A172 (cell line): ENCODE data around the gene AGRN. TPM values are rescaled to one million over a fixed set of nuclear protein-coding genes. Genes with fewer than 3 reads are reported as not detected.
"Not testable (repeated sequence)": the region's sequence is repeated elsewhere in the genome, so short reads cannot be mapped to it uniquely, and the experiment has no call there.

ENCODE experiments used
- DNase-seq: peaks from one replicate; pipeline ENCODE4 v3.0.0-alpha.2; 2015; ENCODE audit warnings: low spot score
- total RNA-seq: library from RNA; depleted of rRNA; stranded (reverse); fragments of >200 nt; shearing (Covaris generic); gene quantifications from 2 replicates; pipeline ENCODE4 v1.2.3, GENCODE V29; 2014

Gene AGRN
- total RNA-seq, 1 experiment from 2014 or later, result 115 TPM

GRCh38 chr1:1065265-1065939 is 45.5 kb downstream of the AGRN start:
- no peak for DNase-seq

DNA sequence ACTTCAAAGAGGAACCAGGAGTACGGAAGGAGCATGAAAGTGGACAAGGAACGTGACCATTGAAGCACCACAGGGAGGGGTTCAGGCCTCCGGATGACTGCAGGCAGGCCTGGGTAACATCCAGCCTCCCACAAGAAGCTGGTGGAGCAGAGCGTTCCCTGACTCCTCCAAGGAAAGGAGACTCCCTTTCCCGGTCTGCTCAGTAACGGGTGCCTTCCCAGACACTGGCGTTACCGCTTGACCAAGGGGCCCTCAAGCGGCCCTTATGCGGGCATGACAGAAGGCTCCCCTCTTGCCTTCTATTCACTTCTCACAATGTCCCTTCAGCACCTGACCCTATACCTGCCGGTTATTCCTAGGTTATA is 46.0 kb downstream of the AGRN start:
- DNase-seq, result not testable (repeated sequence)

DNA sequence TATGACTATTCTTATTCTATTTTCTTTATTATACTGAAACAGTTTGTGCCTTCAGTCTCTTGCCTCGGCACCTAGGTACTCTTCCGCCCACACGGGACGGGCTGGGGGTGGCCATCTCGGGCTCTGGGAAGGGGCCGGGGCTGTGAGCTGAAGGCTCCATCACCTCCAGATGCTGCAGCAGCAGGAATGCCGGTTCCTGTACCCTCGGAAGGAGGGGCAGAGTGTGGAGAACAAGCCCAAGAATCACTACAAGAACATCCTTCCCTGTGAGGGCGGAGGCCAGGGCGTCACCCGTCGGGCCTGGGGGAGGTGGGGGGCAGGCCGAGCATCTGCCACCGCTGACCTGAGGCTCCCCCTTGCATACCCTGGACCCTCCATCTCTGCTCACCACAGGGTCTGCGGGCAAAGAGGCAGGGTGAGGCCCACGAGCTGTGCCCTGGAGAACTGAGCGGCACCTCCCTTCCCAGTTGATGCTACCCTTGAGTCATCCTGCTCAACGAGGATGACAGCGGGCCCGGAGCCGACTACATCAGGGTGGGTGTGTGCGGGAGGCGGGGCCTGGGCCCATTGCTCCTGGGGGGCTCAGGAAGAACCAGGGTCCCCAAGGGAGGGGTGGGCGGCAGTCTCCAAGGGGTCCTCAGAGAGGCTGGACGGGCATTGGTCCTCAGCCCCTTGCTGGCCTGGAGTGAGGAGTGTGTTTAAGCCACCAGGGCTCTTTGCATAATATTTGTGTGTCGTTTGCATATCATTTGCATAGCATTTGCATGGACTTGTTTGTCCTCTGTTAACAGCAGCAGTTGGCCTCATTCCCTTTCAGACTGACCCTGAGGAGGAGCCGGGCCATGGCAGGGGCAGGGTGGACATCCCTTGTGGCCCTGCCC is 46.7 kb downstream of the AGRN start:
- DNase-seq, result no peak

DNA sequence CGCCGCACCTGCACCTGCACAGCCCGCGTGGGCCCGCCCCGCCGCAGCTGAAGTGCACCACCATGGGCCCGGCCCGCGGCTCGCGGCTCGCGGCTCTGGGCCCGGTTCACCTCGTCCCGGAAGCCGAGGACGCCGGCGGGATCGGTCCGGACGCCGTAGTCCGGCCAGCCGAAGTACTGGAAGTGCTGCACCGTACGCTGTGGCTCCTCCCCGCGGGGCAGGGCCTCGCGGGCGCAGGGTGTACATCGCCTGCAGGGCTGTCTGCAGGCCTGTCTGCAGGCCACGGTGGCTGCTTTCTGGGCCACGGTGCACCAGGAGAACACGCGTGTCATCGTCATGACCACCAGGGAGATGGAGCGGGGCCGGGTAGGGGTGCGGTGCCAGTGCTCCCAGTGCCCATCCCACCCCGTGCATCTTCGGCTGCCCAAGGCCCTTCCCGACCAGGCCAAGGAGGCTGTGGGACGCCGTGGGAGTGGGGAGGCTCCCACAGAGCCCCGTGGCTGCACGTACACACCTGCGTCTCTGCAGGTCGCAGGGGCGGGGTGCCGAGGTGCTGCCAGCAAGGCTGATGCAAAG is 47.5 kb downstream of the AGRN start:
- DNase-seq, result no peak

- no peak for DNase-seq
Measured at GRCh38 chr1:1067860-1068516, 48.1 kb downstream of the AGRN start.

DNA sequence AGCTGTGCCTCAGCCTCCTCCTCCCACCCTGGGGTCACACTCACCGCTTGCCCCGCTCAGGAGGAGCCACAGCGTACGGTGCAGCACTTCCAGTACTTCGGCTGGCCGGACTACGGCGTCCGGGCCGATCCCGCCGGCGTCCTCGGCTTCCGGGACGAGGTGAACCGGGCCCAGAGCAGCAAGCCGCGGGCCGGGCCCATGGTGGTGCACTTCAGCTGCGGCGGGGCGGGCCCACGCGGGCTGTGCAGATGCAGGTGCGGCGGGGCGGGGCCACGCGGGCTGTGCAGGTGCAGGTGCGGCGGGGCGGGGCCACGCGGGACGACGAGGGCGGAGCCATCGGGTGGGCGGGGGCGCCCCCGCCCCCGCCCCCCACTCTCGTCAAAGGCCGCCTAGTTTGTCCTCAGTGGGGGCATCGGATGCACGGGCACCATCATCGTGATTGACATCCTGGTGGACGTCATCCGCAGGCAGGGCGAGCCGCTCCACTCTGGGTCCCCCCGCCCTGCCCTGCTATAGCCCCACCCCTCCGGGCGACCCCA is 48.7 kb downstream of the AGRN start:
- no peak for DNase-seq

GRCh38 chr1:1069056-1069710 is 49.3 kb downstream of the AGRN start:
- no peak for DNase-seq

- DNase-seq, result no peak
Measured at GRCh38 chr1:1069711-1070676, 50.1 kb downstream of the AGRN start.

DNA sequence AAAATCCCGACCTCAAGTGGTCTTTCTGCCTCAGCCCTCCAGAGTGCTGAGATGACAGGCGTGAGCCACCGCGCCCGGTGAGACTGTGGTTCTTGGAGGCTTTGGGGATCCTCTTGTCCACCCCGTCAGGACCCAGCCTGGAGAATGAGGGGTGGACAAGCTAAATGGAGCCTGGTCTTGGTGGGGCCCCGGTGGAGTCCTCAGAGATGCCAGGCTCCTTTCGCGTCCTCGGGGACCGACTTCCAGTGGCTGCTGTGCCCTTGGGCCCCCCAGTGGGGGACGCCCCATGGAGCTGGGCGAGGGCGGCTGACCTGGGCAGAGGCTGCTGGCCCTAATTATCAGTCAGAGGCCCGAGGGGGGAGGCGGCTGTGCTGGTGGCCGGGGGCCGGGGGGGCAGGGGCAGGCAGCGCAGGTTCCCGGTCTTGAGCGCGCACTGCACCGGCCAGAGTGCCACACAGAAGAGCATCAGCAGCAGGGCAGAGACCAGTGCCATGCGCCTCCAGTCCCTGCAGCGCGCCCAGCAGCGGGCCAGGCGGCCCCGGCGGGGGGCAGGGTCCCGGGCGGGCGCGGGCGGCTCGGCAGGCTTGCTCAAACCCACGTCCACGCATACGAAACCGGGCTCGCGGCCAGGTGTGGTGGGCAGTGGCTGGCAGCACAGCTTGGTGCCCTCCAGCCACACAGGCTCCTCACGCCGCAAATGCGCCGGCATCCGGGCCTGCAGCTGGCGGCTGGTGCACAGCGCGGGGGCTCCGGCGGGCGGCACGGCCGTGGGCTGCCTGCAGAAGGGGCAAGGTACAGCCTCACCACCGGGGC is 51.8 kb downstream of the AGRN start:
- DNase-seq, result no peak

DNA sequence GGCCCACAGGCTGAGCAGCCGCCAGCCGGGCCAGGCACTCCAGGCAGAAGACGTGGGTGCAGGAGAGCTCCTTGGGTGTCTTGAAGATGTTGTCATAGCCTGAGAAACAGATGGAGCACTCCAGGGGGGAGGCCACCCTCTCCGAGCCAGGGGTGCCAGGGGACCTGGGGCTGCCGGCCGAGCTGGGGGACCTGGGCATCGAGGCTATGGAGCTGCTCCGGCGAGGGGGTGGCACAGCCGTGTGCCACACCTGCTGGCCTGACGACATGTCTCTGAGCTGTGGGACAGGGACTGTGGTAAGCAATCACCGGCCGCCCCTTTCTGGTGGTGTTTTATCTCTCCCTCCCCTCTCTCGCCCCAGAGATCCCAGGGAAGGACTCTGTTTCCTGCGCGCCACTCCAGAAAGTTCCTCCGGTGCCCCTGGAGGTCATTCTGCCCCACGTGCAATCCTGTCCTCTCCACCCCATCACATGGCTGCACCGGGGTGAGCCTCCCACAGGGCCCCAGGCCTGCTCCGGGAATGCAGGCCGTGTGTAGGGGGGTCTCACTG is 52.5 kb downstream of the AGRN start:
- DNase-seq, result no peak

- DNase-seq, result no peak
Measured at GRCh38 chr1:1072849-1073742, 53.2 kb downstream of the AGRN start.

GRCh38 chr1:1073743-1074587 is 54.0 kb downstream of the AGRN start, which contains the start of gene RNF223:
Gene RNF223 (minus strand): TSS chr1:1074306. CDS start chr1:1072566, 1,740 bp downstream.
- DNase-seq, result no peak

- no peak for DNase-seq
Measured at GRCh38 chr1:1074631-1075147, 54.8 kb downstream of the AGRN start.

GRCh38 chr1:1075148-1075935 is 55.4 kb downstream of the AGRN start:
- no peak for DNase-seq

DNA sequence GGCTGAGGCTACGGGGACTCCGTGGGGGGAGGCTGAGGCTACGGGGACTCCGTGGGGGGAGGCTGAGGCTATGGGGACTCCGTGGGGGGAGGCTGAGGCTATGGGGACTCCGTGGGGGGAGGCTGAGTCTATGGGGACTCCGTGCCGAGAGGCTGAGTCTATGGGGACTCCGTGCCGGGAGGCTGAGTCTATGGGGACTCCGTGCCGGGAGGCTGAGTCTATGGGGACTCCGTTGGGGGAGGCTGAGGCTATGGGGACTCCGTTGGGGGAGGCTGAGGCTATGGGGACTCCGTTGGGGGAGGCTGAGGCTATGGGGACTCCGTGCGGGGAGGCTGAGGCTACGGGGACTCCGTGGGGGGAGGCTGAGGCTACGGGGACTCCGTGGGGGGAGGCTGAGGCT is 57.5 kb downstream of the AGRN start:
- DNase-seq, result not testable (repeated sequence)
